ENCODE results near the gene EHD3. TPM values are rescaled to one million over a fixed set of nuclear protein-coding genes. Genes with fewer than 3 reads are reported as not detected.

Gene EHD3
- total and polyA plus RNA-seq, 2 of the 8 experiments (the other 6 are each of a cell fraction or from before 2014, with no cell fraction given): 9.3 to 12.0 TPM

DNA sequence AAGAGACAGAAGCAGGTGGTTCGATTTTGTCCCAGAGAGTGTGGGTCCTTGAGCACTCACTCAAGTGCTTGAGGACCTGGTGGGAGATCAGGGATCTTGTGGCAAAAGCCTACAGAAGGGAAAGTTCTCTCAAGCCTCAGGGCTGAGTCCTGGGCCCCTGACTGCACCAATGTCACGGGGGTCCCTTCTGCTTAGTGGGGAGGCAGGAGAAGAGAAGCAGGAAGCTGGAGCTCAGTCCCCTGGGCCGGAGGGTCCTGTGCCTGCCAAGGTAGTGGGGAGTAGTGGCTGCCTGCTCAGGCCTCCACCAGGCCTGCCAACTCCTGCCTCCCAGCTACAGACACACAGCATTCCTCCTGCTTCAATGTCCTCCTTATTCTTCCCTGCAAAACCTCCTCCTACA, 28.3 kb upstream of the EHD3 start (continued):
- TF ChIP-seq CHD7 (IDR thresholded peaks at IDR 0.05; ENCODE audit: insufficient replicate concordance, low read length) (no peak), FOSL1 (IDR thresholded peaks at IDR 0.05; ENCODE audit: insufficient read depth, low read depth, low read length) (no peak), GABPA (IDR thresholded peaks at IDR 0.05; ENCODE audit: borderline replicate concordance, insufficient read depth, low read length) (no peak), CHD1 (IDR thresholded peaks at IDR 0.05; ENCODE audit: low read depth, low read length) (no peak), KDM5A (IDR thresholded peaks at IDR 0.05; ENCODE audit: low read length) (no peak), RBBP5 (IDR thresholded peaks at IDR 0.05; ENCODE audit: borderline replicate concordance, low read depth, low read length) (no peak), BCL11A (IDR thresholded peaks at IDR 0.05; ENCODE audit: low read depth in 2 of 2, low read length in 2 of 2) (no peak), EGR1 (IDR thresholded peaks at IDR 0.05; ENCODE audit: borderline replicate concordance, low read depth, low read length) (no peak), TAF1 (IDR thresholded peaks at IDR 0.05; ENCODE audit: low read depth, low read length) (no peak), TAF7 (optimal IDR thresholded peaks at IDR 0.05; ENCODE audit: borderline replicate concordance, low read depth, low read length) (no peak), KDM1A (IDR thresholded peaks at IDR 0.05; ENCODE audit: borderline replicate concordance, low read length) (no peak), RAD21 (IDR thresholded peaks at IDR 0.05 in 1 of 2, conservative IDR thresholded peaks at IDR 0.05 in 1 of 2; ENCODE audit: low read depth in 2 of 2, low read length in 2 of 2) (no peak)

Data from H1 (cell line).